ENCODE measurements around the gene PLSCR5.

DNA sequence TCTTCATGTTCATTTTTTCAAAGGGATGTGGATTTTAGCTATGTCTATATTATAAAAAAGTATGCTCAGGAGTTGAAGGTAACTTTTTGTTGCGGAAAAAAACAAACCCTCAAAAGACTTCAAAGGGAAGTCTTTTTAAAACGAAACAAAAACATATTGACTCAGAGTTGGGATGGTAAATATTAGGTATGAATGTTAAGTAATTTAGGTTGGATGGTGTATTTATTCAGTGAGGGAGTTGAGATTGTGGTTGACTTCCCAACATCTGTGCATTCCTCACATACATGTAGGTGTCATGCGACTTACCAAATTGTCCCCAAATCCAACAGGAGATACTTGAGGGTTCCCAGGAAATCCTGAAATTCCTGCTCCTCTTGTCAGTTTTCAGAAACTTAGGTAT, 32.7 kb upstream of the PLSCR5 start:
- no peak for TF ChIP-seq EZH2 (IDR thresholded peaks at IDR 0.05; ENCODE audit: low read length, missing control alignments)
- TF ChIP-seq CTCF (conservative IDR thresholded peaks at IDR 0.05 in 1 of 2, IDR thresholded peaks at IDR 0.05 in 1 of 2; ENCODE audit: low read depth in 1 of 2, low read length in 2 of 2): no peak

Data from fibroblast of lung (primary cell).